ENCODE data around the gene OTULINL.
"Not testable (repeated sequence)": the region's sequence is repeated elsewhere in the genome, so short reads cannot be mapped to it uniquely, and the experiment has no call there.

The OTULINL gene

DNA sequence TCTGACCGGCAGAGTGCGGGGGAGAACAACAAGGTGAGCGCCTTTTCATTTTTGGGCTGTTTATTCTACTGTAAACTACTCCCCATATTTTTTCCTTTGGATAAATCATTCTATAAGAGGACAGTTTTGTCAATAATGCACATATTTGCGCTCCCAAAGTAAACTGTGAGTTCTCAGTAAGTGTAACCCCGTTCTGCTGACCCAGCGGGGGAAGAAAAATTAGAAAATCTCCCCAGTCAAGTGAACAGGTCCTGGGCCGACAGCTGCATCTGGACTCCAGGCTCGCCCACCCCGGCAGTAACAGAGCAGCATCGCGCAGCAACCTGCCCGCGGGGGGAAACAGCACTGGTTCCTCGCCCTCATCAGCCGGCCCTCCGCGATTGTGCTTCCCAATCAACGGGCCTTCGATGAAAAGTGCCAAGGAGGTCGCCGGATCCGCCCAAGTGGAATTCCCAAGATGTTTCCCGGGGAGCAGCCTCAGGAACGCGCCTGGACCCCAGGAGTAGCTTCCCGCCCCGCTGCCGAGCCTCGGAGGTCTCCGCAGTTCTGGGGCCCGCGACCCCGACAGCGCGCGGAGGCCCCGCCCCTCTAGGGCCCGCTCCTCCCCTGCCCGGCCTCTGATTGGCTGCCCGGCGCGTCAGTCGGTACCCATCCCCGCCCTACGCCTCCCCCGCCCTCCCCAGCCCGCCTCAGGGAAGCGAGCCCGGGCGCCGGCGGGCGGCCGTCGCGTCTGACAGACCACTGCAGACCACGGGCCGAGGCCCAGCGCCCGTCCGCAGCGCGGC lies at the start of gene OTULINL:
Gene OTULINL, plus strand, starts transcription at position 687 of the 785 bp plus-strand sequence. CDS start 103 bp downstream, outside the sequence.
- DNase-seq = peak; percentile 88 to 89

DNA sequence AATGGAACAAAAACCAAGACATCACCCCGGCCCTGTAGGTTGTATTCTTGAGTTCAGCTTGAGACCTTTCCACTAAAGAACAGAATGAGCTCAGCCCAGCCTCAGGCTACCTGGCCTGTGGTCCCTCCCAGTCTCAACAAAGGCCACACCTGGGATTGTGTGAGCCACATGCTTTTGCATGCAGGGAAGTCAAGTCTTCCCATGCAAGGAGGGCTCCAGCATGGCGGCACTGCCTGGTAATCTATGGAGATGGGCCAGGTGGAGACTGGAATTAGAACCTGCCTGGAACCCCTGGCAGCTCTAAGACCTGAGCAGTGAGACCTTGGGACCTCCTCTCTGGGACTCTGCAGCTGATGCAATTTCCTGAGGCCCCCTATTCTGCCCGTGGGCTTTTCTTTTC lies 49.4 kb upstream of the OTULINL start:
- no peak for DNase-seq

DNA sequence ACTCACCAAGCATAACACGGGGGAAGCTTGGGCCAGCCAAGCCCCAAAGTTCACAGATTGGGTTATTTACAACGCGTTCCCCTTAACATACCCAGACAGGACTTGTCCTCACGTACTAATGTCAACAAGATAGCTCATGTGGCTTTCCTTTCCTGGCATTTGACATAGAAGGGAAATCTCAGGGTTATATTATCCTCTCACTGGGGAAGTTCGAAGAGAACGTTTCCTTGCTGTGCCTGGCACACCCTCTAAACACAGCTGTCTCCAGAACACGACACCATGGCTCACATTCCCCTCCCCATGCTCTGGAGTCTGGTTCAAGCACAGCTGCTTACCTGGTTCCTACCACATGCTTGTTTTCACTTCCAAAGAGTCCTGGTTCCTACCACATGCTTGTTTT lies 46.8 kb upstream of the OTULINL start:
- DNase-seq = no peak

DNA sequence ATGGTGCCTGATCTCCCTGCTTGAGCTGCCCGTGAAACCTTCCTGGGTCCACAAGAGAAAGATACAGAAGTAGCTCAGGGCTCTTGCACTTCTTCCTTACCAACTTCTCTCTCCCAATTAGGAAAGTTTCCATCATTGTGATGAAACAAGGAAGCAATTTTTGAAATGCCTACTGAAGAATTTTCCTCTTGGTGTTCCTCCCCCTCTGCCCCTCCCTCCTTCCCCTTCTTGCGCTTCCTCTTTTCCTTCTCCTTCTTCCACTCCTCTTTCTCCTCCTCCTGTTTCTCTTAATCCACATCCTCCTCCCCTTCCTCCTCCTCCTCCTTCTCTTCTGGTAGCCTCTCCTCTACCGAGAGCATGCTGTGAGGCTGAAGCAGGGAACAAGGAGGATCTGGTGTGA lies 36.3 kb upstream of the OTULINL start:
- no peak for DNase-seq

DNA sequence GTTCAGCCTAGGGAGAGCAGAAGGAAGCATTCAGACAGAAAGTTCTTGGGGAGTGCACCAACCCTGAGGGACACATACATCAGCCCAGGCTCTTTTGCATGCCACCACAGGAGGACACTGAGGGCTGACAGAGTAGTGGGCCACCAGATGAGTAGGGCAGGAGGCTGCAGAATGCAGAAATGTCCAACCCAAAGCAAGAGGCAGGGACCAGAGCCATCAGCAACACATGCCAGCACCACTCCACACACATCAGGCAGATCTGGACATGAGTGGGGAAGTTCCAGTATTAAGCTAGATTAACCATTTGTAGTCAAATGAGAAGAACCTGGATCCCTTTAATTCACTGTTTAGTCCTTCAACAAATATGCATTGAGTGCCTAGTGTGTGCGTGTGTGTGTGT lies 35.7 kb upstream of the OTULINL start:
- DNase-seq = no peak

DNA sequence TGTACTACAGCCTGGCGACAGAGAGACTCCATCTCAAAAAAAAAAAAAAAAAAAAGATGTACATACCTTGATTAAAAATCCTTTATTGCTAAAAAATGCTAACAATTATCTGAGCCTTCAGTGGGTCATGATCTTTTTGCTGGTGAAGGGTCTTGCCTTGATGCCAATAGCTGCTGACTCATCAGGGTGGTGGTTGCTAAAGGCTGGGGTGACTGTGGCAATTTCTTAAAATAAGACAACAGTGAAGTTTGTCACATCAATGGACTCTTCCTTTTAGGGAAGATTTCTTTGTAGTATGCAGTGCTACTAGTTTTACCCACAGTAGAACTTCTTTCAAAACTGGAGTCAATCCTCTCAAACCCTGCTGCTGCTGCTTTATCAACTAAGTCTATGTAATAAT lies 33.9 kb upstream of the OTULINL start:
- no peak for DNase-seq

DNA sequence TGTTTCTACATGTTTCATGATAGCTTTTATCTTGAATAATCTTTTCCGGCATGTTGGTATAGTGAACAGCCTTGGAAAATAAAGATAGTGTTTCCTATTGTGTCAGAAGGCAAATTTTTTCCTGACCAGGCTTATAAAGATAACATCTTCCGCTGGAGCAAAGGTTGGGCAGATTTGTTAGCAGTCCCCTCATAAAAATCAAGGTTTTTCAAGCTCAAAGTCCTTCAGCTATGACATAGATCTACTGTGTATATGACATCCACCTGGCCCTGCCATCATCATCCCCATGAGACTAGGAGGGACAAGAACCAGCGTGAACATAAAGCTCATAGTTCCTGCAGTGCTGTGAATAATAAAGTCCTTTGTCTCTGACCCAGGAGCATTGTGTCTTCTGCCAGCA lies 30.4 kb upstream of the OTULINL start:
- no peak for DNase-seq

DNA sequence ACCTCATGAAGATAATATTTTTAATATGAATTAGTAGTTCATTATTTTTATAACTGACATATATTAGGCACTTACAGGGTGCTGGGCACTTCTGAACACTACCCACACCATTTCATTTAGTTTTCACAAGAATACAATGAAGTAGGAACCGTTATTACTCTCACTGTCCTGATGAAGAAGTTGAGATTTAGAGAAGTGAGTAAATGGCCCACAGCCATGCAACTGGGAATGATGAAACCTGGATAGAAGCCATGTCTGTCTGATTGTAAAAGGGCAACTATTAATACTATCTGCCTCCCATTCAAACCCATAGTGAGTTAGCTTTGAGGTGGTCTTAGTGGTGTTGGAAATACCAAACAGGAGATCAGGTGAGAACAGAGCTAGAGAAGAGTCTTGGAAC lies 29.6 kb upstream of the OTULINL start:
- DNase-seq = no peak

DNA sequence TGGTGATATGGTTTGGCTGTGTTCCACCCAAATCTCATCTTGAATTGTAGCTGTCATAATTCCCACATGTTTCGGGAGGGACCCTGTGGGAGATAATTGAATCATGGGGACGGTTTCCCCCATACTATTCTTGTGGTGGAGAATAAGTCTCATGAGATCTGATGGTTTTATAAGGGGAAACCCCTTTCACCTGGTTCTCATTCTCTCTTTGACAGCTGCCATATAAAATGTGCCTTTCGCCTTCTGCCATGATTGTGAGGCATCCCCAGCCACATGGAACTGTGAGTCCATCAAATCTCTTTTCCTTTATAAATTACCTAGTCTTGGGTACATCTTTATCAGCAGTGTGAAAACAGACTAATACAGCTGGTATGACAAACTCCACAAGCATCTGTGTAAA lies 27.3 kb upstream of the OTULINL start:
- not testable (repeated sequence) for DNase-seq

DNA sequence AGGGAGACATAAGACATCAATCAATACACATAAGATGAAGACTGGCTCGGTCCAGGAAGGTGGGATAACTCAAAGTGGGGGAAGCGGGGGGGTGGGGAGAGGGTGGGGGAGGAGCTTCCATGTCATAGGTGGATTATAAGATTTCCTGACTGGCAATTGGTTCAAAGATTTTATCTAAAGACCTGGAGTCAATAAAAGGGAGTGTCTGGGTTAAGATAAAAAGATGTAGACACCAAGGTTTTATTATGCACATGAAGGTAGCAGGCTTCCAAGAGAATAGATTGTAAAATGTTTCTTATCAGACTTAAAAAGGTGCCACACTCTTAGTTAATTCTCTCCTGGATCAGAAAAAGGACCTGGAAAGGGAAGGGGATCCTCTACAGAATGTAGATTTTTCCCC lies 25.6 kb upstream of the OTULINL start:
- DNase-seq = no peak

DNA sequence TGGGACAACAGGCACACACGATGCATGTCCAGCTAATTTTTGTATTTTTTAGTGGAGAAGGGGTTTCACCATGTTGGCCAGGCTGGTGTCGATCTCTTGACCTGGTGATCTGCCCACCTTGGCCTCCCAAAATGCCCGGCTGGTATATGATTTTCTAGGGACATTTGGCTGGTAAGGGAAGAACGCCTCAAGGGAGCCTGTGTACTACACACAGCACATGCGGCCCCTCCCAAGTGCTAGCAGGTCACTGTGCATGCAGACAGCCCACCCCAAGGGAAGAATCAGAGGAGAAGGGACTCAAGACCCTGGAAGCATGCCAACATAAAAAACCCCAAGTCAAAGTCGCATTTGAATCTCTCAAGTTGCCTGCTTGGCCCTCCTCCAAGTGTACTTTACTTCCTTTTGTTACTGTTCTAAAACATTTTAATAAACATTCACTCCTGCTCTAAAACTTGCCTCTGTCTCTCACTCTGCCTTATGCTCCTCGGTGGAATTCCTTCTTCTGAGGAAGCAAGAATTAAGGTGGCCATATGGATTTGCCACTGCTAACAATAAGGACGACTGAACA lies 24.3 kb upstream of the OTULINL start:
- DNase-seq = no peak

DNA sequence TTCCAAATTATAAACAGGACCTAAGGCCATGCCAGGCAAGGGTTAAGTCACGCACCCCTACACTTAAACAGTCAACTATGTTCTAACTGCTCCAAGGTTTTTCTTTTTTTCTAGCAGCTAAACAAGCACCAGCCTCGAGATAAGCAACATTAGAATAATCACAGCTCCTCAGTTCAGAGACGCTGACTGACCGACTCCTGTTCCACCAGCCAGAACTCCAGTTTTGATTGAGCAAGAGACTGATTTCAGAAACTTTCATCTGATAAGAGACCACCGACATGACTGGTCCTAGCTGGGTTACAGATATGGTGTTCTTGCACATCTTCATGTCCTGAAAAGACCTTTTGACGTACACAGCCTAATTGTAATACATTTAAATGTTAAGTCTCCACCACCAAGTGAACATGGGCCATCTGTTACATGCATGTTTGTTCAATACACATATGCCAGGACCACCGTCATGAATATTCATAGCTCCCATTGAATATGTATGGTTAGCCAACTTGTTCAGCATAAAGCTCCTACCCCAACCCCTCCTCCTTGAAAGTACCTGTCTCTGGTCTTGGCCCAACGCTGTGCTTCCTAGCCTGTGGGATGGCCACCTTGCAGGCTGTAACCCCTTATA lies 23.7 kb upstream of the OTULINL start:
- DNase-seq = no peak

DNA sequence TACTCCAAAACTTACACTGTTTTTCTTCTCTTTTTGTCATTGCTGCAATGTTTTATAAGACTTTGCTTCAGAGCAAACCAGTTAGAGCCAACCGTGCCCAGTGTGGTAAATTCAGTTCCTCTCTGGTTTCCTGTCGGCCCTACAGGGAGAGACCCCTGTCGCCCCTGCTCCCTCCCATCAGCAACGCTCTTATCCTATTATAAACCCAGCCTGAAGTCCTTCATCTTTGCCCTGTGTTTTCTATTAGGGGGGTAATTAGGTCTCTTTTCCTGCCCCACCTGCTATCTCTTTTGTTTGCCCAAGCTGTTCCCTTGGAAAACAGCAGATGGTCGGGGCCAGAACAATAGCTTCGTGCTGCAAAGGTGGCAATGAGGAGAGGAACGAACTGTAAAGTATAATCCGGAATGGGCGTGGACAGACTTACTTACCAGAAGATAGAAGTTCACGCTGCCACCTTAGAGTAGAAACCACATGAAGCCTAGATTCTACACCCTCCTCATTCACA lies 21.4 kb upstream of the OTULINL start:
- DNase-seq = no peak

DNA sequence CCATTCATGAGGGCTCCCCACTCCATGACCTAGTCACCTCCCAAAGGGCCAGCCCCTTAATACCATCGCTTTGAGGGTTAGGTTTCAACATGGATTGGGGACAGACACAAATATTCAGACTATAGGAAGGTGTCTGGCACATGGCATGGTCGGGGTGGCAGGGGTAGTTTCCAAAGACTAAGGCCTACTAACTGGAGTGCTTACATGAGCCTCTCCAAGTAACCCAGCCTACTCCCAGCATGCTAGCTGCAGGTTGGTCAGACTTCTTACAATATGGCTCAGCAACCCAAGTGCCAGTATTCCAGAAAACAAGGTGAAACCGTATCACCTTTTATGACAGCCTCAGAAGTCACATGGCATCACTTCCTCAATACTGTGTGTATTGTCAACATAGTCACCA lies 19.9 kb upstream of the OTULINL start:
- no peak for DNase-seq

DNA sequence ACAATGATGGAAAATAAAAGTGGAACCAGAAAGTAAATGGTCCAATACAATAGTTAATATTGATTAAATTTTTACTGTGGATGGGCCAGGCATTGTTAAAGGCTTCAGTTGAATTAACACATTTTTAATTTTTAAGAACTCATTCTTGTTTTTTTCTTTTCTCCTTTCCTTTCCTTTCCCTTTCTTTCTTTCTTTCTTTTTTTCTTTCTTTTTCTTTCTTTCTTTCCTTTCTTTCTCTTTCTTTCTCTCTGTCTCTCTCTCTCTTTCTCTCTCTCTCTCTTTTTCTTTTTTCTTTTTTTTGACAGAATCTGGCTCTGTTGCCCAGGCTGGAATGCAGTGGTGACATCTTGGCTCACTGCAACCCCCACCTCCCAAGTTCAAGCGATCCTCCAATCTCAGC lies 13.3 kb upstream of the OTULINL start:
- no peak for DNase-seq

DNA sequence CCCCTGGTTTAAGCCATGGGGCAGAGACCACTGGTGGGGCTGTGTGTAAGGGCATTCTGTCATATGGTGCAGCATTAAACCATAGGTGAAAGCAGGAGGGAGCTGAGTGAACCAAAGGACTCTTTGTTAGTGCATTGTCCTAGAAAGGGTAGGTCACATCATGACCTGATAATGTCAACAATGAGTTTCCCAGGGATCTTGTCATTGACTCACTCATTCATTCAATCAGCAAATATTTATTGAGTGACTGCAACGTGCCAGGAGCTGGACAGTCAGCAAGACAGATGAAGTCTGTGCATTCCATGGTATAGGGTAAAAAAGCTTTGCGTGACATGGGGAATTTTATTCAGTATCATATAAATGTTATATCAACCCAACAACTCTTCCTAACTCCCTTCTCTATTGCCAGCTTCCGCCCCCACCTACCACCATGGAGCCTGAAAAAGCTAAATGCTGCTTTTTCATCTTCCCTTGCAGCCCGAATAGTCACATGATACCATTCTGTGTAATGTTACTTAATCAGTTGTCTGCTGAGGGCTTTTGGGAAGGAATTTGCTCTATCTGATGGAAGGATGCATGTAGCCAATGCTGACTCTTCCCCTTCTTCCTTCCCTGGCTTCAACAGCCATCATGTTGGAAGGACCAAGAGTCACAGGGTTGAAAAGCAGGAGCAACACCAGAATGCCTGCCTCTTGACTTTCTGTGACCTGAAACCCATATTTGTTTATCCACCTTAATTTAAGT lies 11.5 kb upstream of the OTULINL start:
- no peak for DNase-seq

DNA sequence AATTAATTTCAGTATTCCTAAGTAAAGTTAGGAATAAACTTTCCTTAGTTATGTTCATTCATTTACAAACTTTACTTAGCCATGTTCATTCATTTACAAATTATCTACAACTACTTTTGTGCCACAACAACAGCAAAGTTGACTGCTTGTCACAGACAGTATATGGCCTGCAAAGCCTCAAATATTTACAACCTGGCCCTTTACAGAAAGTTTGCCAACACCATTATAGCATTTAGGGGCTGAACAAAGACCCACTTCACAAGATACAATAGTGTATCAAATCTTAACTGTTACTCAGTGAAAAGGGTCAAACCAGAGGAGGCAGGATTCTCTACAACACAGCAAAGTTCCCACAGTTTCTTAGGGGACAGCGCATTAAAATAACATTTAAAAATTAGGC lies 9.7 kb upstream of the OTULINL start:
- no peak for DNase-seq

DNA sequence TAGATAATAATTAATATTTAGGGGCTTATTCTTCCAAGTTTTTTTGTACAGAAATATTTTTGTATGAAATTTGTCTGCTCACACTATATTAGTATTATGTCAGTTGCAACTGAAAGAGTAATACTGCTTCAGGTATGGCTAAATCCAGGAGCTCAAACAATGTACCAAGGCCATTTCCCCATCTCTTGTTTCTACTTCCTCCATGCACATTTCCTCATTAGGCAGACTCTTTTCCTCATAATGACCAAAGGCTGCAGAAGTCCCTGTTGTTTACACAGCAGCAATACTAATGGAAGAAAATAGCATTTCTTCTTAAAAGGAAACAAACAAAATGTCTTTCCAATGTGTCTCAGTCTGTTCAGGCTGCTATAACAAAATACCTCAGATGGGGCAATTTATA lies 9.2 kb upstream of the OTULINL start:
- DNase-seq = no peak

DNA sequence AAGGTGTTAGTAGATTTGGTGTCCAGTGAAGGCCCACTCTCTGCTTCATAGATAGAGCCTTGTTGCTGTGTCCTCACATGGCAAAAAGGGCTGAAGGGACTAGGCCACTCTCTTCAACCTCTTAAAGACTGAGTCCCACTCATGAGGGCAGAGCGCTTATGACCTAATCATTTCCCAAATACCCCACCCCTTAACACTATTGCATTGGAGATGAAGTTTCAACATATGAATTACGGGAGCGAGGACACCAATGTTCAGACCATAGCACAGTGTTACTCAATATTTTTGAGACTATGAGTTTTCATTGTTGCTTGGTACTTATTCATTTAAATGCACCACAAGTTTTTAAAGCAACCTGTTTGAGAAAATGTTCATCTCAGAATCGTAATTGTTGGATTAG lies 8.8 kb upstream of the OTULINL start:
- no peak for DNase-seq

DNA sequence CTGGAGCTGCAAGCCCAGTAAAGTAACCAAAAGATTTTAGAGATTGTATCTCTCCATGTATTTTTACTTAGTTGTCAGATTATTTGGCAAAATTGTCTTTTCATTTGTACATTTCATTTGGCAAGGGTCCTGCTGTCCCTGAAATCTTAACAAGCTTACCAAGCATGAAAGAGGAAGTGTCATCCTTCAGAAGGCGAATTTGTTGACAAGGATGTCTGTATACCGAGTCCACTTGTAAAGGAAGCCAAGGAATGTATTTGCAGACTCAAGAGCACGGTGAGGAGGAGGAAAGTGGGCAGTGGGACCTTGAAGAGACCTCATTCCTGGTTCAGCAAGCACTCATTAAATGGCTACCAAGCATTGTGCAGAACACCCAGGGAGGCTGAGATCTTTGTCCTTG lies 7.5 kb upstream of the OTULINL start:
- DNase-seq = no peak

DNA sequence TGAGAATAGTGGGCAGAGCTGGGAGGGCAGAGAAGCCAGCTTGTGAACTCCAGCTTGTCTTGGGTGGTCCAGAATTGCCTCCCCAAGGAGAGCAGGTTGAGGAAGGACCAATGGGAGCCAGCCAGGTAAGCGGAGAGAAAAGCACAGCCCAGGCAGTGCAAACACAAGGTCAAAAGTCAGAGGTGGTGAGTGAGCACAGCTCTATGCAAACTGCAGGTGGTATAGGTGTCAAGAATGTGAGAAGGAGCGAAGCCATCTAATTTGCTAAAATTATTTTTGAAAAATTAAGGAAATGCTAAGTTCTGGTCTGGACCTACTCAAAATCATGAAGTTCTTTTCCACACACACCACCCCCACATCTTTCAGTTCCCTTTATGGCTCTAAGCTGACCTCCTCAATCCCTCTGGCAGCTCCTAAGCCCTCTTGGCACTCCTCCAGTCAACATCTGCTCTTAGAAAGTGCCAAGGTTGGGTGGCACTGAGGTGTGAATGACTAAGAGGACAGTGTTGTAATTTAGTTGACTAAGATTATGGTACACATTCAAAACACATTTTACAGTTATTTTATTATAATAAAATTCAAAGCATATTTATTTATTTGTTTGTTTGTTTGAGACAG lies 6.6 kb upstream of the OTULINL start:
- DNase-seq = no peak

DNA sequence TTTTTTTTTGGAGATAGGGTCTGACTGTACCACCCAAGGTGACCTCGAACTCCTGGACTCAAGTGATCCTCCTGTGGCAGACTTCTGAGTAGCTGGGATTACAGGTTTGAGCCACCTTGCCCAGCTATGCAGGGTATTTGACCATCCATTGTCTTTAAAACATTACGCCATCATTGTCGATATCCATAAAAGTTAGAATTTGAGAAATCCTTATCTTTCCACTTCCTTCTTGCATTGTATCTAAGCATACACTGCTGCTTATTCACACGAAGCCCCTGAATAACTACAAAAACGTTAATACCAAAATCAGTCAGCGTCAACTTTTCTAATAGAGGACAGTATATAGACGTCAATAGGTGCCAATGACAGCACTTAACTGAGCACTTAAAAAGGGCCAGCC lies 5.4 kb upstream of the OTULINL start:
- DNase-seq = no peak

DNA sequence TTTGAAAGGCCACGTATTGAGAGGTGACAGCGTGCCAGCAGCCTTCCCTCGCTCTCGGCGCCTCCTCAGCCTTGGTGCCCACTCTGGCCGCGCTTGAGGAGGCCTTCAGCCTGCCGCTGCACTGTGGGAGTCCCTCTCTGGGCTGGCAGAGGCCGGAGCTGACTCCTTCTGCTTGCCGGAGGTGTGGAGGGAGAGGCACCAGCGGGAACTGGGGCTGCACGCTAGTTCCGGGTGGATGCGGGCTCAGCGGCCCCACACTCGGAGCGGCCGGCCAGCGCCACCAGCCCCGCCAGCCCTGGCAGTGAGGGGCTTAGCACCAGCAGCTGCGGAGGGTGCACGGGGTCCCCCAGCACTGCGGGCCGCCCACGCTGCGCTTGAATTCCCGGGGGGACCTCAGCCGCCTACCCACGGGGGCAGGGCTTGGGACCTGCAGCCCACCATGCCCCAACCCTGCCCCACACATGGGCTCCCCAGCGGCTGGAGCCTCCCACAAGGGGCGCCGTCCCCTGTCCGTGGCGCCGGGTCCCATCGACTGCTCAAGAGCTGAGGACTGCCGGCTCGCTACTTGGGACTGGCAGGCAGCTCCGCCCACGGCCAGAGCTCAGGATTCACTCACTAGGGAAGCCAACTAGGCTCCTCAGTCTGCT lies 4.4 kb upstream of the OTULINL start:
- DNase-seq = no peak
